Measurements from ENCODE around the gene NRXN3. TPM values are rescaled to one million over a fixed set of nuclear protein-coding genes. Genes with fewer than 3 reads are reported as not detected.

The NRXN3 gene
- total RNA-seq, 1 experiment from 2014 or later = not detected

GRCh38 chr14:79419571-79420327, 1249.6 kb downstream of the NRXN3 start:
- Histone ChIP-seq H3K4me3 (replicated peaks in 1 of 2; ENCODE audit: low read depth in 1 of 2, low read length in 2 of 2) (no peak overlapping the region), H2AFZ (ENCODE audit: low read depth, low read length, poor library complexity, severe bottlenecking) (no peak overlapping the region), H3K4me2 (ENCODE audit: low read length) (no peak overlapping the region), H3K9me3 (ENCODE audit: control insufficient read depth in 1 of 2, insufficient read depth in 1 of 2, low read depth in 1 of 2, low read length in 2 of 2) (peaks cover 4 to 5% of the 10 kb centered on the region in 2 experiments; a peak in 2 of 4 replicates), H3K27ac (ENCODE audit: low read depth, low read length) (no peak overlapping the region), H3K79me2 (ENCODE audit: insufficient read depth, low read length) (no peaks in the 10 kb centered on the region), H3K4me1 (ENCODE audit: control insufficient read depth in 1 of 2, insufficient read depth in 2 of 2, low read length in 2 of 2) (no peaks in the 10 kb centered on the region), H4K20me1 (ENCODE audit: insufficient read depth) (no peaks in the 10 kb centered on the region), H3K9me2 (ENCODE audit: insufficient read depth) (no peaks in the 10 kb centered on the region), H3K27me3 (ENCODE audit: insufficient read depth, low read length) (no peaks in the 10 kb centered on the region), H3K36me3 (ENCODE audit: control insufficient read depth in 1 of 2, insufficient read depth in 2 of 2, low read length in 2 of 2) (no peaks in the 10 kb centered on the region), H3K9ac (ENCODE audit: low read length) (no peak overlapping the region)
- TF ChIP-seq, protein P1, sequence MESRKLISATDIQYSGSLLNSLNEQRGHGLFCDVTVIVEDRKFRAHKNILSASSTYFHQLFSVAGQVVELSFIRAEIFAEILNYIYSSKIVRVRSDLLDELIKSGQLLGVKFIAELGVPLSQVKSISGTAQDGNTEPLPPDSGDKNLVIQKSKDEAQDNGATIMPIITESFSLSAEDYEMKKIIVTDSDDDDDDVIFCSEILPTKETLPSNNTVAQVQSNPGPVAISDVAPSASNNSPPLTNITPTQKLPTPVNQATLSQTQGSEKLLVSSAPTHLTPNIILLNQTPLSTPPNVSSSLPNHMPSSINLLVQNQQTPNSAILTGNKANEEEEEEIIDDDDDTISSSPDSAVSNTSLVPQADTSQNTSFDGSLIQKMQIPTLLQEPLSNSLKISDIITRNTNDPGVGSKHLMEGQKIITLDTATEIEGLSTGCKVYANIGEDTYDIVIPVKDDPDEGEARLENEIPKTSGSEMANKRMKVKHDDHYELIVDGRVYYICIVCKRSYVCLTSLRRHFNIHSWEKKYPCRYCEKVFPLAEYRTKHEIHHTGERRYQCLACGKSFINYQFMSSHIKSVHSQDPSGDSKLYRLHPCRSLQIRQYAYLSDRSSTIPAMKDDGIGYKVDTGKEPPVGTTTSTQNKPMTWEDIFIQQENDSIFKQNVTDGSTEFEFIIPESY (IDR thresholded peaks at IDR 0.05; ENCODE audit: extremely low read depth, insufficient replicate concordance, low read length) = no peak
- TF ChIP-seq CTCF (IDR thresholded peaks at IDR 0.05 in 2 of 3, conservative IDR thresholded peaks at IDR 0.05 in 1 of 3; ENCODE audit: borderline replicate concordance in 1 of 3, insufficient read depth in 1 of 3, low read depth in 2 of 3, low read length in 2 of 3) (no peak), EZH2 (IDR thresholded peaks at IDR 0.05) (no peak), JUND (IDR thresholded peaks at IDR 0.05) (no peak), SIN3A (IDR thresholded peaks at IDR 0.05; ENCODE audit: low read depth) (no peak), POLR2A (IDR thresholded peaks at IDR 0.05; ENCODE audit: borderline replicate concordance, extremely low read depth, insufficient read depth, insufficient read length) (no peak), ZFX (IDR thresholded peaks at IDR 0.05) (no peak), EGR1 (IDR thresholded peaks at IDR 0.05; ENCODE audit: low read depth) (no peak), SP1 (IDR thresholded peaks at IDR 0.05; ENCODE audit: low read depth) (no peak), CEBPB (IDR thresholded peaks at IDR 0.05; ENCODE audit: low read depth) (no peak), POLR2AphosphoS5 (IDR thresholded peaks at IDR 0.05; ENCODE audit: low read depth, low read length) (no peak), YY1 (IDR thresholded peaks at IDR 0.05; ENCODE audit: extremely low read depth, insufficient replicate concordance, low read depth, low read length) (no peak), ELF1 (IDR thresholded peaks at IDR 0.05; ENCODE audit: borderline replicate concordance, low read depth) (no peak), ZNF274 (IDR thresholded peaks at IDR 0.05; ENCODE audit: low read depth, low read length) (no peak), TCF7L2 (IDR thresholded peaks at IDR 0.05; ENCODE audit: borderline replicate concordance, extremely low read depth, insufficient read depth, insufficient read length) (no peak), RAD21 (IDR thresholded peaks at IDR 0.05; ENCODE audit: low read depth) (no peak), CBX3 (IDR thresholded peaks at IDR 0.05; ENCODE audit: low read depth) (no peak)
- TF ChIP-seq, protein P2, sequence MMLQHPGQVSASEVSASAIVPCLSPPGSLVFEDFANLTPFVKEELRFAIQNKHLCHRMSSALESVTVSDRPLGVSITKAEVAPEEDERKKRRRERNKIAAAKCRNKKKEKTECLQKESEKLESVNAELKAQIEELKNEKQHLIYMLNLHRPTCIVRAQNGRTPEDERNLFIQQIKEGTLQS (IDR thresholded peaks at IDR 0.05) = no peak
- ATAC-seq (no peak), DNase-seq (ENCODE audit: low read depth, low spot score) (no peak)
- intact Hi-C loops (cut with micrococcal nuclease) = no loop called here
- ChIA-PET CTCF (no interaction called here), POLR2A (no interaction called here), RAD21 (ENCODE audit: low non-redundant PET in 1 of 2, low total read pairs in 2 of 2, uncharacterized antibody in 2 of 2, unreplicated experiment in 2 of 2) (no interaction called here)
- no TSS peak for BruUV-seq (replicated peaks)

Measured in HCT116 (cell line).